ENCODE measurements around the gene WASL.
A peak's percentile ranks its signal among the peaks of the same experiment; 100 is the strongest.

WASL gene

GRCh38 chr7:123687727-123688126 lies 61.1 kb downstream of the WASL start:
- DNase-seq = no peak

- no peak for DNase-seq
These were observed 61.6 kb downstream of the WASL start for GRCh38 chr7:123687161-123687560.

- DNase-seq = peak; percentile 37
These were observed 66.1 kb downstream of the WASL start for GRCh38 chr7:123682690-123683089.

- DNase-seq = no peak
These were observed 67.2 kb downstream of the WASL start for GRCh38 chr7:123681561-123681960.

- no peak for DNase-seq
These were observed 68.2 kb downstream of the WASL start for GRCh38 chr7:123680580-123680979.

- no peak for DNase-seq
These were observed 69.2 kb downstream of the WASL start for GRCh38 chr7:123679614-123680013.

GRCh38 chr7:123677061-123677715 lies 71.6 kb downstream of the WASL start:
- no peak for DNase-seq

- no peak for DNase-seq
These were observed 73.7 kb downstream of the WASL start for GRCh38 chr7:123675181-123675473.

- no peak for DNase-seq
These were observed 74.2 kb downstream of the WASL start for GRCh38 chr7:123674399-123675180.

GRCh38 chr7:123673752-123674398 lies 74.9 kb downstream of the WASL start:
- DNase-seq = no peak

GRCh38 chr7:123673137-123673732 lies 75.6 kb downstream of the WASL start:
- DNase-seq = no peak

- no peak for DNase-seq
These were observed 79.3 kb downstream of the WASL start for GRCh38 chr7:123669485-123669884.

- DNase-seq = no peak
These were observed 82.3 kb downstream of the WASL start for GRCh38 chr7:123666492-123666891.

- no peak for DNase-seq
These were observed 82.9 kb downstream of the WASL start for GRCh38 chr7:123665896-123666295.

GRCh38 chr7:123665157-123665556 lies 83.6 kb downstream of the WASL start:
- DNase-seq = no peak

- no peak for DNase-seq
These were observed 85.6 kb downstream of the WASL start for GRCh38 chr7:123663200-123663599.

- no peak for DNase-seq
These were observed 86.0 kb downstream of the WASL start for GRCh38 chr7:123662755-123663154.

- DNase-seq = no peak
These were observed 86.5 kb downstream of the WASL start for GRCh38 chr7:123662293-123662692.

GRCh38 chr7:123661765-123662164 lies 87.0 kb downstream of the WASL start:
- DNase-seq = no peak

- DNase-seq = no peak
These were observed 88.1 kb downstream of the WASL start for GRCh38 chr7:123660514-123661354.

GRCh38 chr7:123658023-123658422 lies 90.8 kb downstream of the WASL start:
- no peak for DNase-seq

GRCh38 chr7:123657304-123657685 lies 91.5 kb downstream of the WASL start:
- DNase-seq = no peak
